NCI-H446 (cell line): ENCODE data around the gene MID1.

Source experiments
- DNase-seq, 2 experiments: peaks; one replicate each; lab custom pipeline; 2025; lab: John Stamatoyannopoulos, UW

MID1 gene

DNA sequence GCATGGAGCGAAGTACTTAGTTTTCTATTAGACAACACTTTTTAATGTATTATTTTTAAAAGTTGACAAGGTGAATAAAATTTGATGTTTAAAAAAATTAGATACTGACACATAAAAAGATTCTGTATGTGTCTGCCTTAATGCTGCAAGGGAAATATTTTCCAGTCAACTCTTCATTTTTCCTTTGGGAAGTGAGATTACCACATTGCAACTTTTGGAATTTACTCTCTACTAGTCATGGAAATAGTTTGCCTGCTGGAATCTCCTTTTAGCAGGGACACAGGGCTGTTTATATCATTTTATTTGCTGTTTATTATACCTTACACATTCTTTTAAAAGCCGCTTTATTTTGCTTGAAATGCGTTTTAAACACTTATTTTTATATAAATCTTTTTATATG, 135.1 kb downstream of the MID1 start:
- DNase-seq: no peak

DNA sequence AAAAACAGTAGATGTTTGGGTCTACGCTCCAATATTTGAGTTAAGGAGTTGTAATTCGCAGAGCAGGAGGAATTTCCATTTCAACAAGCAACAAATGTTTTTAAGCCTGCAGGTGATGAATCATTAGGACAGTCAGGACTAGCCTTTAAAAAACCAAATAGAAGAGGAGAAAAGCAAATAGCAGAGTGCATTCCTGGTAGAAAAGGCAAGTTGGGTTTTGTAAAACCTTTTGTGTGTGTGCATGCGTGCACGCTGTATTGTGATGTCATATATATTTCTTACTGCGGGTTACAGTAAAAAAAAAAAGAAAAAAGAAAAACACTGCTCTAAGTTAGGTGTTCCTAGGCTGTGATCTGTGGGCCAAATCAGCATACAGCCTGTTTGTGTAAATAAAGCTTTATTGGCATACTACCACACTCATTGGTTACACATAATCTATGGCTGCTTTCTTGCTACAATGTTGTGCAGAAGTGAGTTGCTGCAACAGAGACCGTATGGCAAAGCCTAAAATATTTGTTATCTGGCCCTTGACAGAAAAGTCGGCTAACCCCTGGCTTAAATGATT, 135.6 kb downstream of the MID1 start:
- DNase-seq: no peak

DNA sequence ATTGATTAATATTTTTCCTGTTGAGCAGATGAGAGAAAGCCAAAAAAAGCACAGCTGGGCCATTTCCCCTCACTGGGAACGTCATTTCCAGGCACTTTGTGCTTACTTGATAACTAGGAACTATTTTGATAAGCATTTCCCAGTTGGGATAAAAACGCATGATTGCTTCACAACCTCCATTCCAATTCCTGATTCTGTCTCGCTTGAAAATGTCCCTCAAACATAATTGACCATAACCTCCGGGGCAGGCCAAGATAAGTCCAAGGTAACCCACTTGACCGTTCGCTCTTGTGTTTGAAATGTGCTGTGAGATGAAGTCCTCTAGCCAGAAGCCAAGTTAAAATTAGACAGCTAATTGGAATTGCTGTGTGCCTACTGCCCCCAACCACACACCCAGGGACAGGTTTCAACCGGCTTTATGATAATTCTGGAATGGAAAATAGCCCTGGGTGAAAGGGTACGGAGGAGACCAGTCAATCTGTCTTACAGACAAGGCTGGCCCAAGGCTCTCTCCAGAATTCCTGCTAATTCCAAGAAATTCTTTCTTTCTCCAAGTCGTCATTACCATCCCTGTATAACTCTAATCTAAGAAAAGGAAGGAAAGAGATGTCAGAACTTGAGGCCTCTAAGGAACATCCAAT, 137.1 kb downstream of the MID1 start:
- DNase-seq: no peak

DNA sequence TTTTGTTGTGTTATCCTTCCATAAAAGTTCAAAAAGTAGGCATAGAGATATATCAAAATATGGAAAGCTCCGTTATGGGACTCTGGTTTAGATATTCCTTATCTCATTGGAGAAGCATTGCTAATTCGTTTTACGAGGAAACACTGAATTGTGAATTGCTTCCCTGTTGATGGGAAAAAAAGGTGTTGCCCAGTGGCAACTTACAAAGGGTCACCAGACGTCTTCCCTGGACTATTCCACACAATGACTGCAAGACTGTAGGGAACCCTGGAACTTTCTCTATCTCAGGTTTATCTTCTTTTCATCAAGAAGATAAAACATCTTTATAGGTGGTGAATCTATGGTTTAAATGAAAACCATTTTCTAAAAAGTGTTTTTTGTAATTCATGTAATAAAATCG, 137.7 kb downstream of the MID1 start:
- no peak for DNase-seq

DNA sequence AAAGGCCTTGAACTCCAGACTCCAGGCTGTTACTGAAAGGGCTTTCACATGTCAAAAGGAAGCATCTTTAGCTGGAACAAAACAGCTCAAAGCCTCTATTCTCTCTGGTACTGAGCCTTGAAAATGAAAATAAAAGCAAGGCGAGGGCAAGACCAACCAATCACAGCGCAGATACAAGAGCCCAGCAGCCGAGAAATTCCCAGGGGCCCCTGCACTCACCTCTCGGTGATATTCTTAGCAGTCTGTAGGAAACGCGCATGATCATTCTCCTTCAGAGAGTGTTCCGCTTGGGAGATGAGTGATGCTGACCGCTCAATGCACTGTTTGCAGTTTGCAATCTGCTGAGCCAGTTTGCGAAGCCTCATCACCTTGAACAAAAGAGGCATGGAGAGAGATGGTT, 138.1 kb downstream of the MID1 start:
- DNase-seq: no peak

DNA sequence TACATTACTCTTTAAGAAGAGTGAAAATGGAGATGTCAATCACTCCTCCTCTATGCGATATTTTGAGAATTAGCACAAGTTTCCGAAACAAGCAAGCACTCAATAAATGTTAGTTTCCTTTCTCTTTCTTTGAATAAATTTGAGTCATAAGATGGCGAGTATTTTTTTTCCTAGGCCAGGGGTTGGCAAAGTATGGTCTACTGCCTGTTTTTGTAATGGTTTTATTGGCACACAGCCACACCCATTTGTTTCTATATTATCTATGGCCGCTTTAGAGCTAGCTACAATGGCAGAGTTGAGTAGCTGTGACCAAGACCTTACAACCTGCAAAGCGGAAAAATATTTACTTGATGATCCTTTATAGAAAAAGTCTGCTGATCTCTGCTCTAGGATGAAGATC, 139.5 kb downstream of the MID1 start:
- no peak for DNase-seq

DNA sequence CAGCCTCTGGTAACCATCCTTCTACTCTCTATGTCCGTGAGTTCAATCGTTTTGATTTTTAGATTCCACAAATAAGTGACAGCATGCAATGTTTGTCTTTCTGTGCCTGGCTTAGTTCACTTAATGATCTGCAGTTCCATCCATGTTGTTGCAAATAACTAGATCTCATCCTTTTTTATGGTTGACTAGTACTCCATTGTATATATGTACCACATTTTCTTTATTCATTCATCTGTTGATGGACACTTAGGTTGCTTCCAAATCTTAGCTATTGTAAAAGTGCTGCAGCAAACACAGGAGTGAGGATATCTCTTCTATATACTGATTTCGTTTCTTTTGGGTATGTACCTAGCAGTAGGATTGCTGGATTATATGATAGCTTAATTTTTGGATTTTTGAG, 140.9 kb downstream of the MID1 start:
- DNase-seq: no peak

DNA sequence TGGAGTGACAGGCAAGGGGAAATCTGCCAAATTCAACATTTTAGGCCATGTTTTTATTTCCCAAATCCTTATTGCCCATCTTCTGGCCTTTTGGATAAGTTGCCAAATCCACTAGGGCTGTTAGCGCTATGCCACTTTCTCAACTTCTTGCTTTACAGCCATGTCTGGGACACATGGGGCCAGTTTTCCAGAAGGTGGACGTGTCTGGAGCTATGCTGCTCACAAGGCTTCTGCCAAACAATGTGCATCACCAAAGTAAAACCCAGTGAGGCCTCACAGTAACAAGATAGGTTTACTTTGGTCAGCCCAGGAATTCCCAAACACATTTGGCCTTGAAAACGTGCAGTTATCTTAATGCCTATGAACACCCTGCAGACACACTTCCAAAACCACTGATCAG, 142.9 kb downstream of the MID1 start:
- DNase-seq: no peak

DNA sequence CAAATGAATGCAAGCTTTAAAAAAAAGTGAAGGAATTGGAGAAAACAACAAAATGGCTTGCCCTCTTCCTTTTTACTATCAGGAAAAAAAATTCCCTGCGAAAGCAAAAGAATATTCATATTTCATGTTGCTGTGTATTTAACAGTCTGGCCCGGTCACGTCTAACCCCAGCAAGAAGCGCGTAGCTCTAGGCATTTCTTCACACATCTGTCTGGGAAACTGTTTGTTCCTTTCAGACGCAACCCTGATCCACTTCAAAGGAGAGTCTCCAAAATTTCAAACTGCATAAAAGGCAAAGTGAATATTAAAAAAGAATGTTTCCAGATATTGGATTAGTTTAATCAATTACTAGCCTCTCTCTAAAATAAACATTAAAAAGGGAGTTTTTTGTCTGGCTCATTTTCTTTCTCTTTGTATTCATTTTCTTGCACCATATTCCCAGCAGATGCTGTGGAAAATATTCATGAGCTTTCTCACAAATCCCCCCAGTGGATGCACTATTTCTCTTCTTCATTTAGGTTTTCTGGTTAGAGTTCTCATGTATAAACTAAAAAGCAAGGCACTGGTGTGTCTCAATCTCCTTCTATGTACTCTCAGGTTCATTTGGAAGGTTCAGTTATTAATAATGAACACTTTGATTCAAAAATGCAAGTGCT, 145.3 kb downstream of the MID1 start:
- no peak for DNase-seq

DNA sequence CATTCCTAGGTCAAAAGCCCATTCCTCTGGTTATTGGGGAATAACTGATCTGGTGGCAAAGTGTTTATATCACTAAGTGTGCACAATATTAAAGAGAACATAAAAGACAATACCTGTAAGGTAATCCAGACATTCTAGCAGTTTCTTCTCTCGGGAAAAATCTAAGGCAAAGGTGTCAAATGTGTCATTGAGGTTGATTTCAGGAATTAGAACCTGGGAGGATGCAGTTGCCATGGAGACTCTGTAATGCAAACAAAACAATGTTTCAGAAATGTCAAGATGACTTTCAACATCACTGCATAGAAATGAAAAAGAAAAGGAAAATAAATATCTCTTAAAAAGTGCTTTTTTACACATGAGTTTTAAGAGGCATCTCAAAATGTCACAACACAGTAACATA, 145.9 kb downstream of the MID1 start:
- DNase-seq: no peak

DNA sequence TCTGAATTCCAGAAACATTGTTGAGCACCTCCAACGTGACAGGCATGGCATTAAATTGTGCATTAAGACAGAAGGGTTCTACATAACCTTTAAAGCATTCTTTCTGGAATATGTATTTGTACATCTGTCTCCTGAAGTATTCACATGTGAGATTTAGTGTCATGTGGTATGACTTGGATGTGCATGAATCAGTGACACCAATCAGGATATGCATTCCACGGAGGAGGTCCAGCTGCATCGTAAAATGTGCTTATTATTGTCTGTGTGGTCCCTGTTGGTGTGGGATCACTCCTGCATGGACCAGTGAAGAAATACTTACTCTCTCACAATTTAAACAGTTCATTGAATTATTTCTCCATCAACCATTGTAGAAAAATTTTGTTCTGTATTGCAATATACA, 149.0 kb downstream of the MID1 start:
- no peak for DNase-seq

DNA sequence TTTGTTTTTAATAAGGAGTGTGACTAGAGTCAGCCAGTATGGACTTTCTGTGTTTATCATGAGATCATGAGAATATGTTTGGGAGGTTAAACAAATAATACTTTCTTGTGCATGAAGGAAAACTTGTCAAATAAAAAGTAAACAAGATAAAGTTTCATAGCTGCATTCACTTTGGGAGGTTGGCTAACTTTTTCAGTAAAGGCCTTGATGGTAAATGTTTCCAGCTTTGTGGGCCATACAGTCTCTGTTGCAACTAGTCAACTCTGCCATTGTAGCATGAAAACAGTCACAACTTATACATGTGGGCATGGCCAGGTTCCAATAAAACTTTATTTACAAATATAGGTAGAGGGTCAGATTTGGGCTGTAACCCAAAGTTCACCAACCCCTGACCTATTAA, 150.4 kb downstream of the MID1 start:
- DNase-seq: no peak

DNA sequence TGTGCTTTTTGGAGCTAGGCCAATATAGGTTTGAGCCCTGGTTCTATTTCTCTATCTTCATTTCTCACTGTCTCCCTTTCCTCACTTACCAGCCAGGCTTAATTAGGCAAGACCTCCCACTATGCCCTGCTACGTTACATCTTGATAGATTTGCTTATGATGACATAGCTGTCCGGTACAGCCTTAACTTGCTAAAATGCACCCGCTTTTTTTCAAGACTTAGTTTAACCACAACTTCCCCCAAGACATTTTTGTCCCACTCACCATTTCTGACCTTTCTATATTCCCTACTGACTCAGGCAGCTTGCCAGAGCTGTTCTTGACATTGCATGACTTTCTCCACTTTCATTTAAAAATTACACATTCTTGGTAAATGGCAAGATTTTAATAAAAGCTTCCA, 152.6 kb downstream of the MID1 start:
- no peak for DNase-seq

DNA sequence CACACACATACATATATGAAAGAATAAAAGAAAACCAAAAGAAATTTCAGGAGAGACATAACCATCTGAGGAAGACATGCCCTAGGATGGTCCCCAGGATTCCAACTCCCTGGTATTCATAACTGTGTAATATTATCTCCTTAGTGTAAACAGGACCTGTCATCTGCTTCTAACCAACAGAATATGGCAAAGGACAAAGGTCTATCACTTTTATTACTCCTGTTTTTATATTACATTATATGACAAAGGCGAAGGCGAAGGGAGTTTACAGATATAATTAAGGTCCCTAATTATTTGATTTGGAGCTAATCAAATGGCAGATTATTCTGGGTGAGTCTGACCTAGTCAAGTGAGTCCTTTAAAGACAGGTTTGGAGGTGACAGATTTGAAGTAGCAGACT, 155.1 kb downstream of the MID1 start:
- no peak for DNase-seq

DNA sequence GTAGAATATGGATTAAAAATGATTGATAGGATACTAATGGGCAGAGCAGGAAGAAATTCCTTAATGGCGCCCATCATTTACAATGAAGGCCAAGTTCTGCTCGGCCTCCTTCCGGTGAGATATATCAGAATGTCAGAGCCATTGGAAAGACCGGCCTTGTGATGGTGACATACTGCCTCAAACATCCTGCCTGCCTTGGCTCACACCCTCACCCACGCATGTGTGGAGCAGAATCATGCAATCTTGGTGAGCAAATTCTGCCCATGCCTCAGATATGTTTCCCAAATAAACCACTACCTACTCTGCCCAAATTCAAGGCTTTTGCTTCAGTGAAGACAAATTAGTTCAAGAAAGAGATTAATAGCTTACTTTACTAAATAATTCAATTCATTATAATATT, 163.3 kb downstream of the MID1 start:
- DNase-seq: no peak

DNA sequence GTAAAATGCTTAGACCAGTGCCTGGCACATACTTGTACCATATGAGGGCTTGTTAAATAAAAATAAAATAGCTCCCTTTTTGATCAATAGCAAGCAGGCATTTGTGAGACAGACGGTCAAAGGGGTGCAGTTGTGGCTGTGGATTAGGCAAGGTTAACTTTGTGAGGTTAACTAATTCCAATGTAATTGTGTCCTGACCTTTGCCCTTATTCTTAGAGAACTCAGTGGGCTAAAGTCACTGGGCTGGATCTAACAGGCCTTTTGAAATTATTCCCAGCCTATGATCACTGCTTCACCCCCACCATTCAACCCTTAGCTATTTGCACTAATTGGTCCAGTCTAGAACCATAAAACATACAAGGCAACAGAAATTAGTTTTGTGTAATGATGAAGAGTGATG, 166.4 kb downstream of the MID1 start:
- no peak for DNase-seq

DNA sequence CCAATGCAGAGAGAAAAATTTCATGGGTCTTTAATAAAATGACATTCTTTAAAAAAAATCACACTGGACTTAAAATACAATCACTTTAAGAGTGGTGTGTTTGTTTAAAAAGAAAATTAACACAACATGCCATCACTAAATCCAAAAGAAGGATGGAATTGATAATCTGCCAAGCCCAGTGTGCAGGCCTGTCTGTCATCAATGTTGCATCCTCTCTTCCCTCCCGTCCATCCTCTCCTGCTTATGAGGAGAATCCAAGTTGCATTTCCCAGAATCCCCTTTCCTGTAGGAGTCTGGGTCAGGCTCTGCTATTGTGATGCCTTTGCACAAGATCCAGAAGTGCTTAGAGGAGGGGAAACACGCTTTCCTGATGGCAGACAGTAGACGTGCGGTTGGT, 169.4 kb downstream of the MID1 start:
- DNase-seq: no peak

DNA sequence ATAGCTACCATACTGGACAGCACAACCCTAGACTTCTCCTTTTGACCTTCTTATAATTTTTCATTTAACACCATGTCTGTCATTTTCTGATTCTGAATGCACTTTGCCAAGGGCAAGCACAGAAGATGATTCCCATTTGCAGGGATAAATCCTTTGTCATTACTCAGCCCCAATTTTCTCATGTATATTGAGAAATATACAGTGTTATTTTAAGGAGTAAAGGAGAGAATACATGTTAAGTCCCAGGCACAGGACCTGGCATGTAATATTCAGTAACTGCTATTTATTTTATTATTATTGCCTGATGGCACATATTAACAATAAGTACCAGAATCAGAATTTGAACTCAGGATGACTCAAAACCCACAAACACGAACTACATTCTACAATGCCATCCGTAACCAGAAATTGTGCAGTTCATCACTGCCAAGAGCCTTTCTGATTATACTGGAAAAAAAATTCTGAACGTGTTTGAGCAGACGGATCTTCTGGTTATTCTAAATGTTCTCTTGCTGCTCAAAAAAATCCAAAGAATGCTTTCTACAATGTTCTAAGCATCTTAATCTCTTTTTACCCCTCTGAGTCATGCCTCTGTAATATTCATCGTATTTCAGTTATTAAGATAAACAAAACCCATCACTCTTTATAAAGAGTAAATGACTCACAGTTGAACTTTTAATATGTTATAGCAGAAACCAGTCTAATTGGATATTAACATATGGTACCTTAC, 170.0 kb downstream of the MID1 start:
- no peak for DNase-seq

DNA sequence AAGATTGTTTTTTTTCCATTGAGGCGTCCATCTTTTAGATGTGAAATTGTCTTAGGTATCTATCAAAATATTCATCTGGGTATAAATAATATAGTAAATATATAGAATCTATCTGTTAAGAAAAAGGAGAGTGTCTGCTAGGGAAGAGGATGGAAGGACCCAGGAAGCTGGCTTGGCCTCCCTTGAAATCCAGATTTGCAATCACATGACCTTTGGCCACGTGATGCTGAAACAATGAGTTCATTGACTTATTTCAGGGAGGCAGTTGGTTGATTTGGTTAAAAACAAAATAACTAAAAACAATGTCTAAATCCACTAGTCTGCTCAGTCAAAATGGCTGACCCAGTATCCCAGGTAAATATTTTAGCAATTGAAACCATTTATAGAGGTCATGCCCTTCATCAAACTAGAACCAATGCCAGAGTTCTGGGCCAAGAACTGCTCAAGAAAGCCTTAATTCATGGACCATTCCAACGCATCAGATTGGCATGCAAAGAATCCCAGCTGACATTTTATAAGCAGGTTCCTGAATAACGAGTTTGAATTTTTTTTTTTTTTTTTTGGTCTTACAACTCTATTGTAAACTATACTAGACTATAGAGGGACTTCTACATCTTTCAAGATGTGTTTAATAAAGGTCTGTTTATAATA, 172.7 kb downstream of the MID1 start:
- DNase-seq: no peak

DNA sequence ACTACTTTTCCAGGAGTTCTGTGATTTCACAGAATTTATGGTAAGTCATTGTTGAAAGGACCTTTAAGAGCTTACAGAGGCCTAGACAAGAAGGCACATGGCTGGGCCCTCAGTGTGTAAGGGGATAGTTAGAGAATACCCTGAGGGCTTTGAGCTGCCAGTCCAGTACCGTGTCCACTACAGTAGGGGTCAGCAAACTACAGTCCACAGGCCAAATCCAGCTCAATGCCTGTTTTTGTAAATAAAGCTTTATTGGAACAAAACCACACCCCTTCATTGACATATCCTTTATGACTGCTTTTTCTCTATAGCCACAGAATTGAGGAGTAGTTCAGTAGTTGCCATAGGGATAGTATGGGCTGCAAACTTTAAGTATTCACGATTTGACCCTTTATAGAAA, 176.2 kb downstream of the MID1 start:
- no peak for DNase-seq

DNA sequence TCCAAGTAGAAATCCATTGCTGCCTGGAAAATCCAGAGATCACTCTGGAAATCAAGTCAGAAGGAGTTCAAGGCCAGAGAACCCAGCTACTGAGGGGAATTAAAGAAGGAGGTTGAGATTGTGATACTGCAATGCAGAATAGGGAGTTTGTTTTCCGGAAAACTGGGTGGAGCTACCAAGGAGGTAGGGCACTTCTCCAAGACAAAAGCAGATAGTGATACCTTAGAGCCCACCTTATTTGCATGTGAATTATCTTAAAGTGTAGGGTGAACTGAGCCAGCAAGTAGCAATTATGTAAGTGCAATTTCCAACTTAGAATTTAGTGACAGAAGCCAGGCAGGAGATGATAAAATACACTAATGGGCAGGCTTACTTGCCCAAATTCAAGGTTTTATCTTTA, 178.9 kb downstream of the MID1 start:
- no peak for DNase-seq

DNA sequence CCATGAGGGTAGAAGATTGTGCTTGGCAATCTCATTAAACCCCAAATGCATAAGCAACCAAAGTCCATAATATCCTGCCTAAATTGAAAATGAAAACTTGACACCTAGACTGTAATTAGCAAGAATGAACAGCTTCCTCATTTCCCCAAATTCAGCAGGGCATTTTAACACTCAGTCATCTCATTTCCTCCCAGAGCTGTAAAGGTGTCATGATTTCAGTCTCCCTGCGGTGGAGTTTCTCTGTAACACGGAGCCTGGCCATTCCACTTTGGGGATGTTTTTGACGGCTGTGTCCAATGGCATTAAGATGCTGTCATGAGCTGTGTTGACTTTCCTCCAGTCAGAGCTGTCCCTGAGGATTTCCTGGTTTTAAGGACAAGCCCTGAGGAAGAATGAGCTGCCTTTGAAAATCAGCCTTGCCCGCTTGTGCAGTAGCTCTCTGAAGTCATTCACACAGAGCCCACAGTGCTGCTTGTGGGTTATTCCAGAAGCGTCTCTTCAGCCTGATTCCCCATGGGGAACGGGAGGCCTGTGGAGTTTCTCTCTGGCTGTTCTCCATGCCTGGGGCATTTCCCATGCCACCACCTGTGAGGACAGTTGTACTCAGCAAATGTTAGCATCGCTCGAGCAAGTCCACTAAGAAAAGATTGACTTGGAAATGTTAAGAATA, 187.0 kb downstream of the MID1 start:
- DNase-seq: no peak
